ENCODE results near the gene KCNMA1.

DNA sequence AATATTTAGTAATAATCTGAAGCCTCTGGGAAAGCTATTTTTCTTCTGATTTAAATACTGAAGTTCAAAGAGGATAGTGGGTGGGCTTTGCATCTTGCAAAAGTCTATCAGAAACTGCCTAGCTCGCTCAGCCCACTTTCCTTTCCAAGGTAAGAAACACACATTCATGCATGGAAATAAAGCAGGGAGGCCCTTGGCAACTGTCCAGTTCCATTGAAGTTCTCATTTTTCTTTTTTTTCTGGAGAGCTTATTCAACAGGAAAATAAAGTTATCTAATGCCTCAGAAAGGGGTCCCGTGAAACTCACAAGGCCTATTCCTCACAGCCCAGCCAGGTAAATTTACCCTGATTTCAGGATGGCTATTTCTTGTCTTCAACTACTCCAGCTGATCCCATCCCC lies 654.9 kb downstream of the KCNMA1 start:
- TF ChIP-seq, protein P1, sequence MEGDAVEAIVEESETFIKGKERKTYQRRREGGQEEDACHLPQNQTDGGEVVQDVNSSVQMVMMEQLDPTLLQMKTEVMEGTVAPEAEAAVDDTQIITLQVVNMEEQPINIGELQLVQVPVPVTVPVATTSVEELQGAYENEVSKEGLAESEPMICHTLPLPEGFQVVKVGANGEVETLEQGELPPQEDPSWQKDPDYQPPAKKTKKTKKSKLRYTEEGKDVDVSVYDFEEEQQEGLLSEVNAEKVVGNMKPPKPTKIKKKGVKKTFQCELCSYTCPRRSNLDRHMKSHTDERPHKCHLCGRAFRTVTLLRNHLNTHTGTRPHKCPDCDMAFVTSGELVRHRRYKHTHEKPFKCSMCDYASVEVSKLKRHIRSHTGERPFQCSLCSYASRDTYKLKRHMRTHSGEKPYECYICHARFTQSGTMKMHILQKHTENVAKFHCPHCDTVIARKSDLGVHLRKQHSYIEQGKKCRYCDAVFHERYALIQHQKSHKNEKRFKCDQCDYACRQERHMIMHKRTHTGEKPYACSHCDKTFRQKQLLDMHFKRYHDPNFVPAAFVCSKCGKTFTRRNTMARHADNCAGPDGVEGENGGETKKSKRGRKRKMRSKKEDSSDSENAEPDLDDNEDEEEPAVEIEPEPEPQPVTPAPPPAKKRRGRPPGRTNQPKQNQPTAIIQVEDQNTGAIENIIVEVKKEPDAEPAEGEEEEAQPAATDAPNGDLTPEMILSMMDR (IDR thresholded peaks at IDR 0.05) = no peak
- no peak for TF ChIP-seq EP300 (IDR thresholded peaks at IDR 0.05)
